Stimulated activated CD8-positive, alpha-beta memory T cell treated with anti-CD3 and anti-CD28 coated beads, Interleukin-4, amount 100 ng/mL, for 48 hours (primary cell): ENCODE data around the gene RIN3.
A peak's percentile ranks its signal among the peaks of the same experiment; 100 is the strongest.

Experiments used
- DNase-seq: peaks from one replicate; pipeline ENCODE4 v3.0.0-alpha.2; 2020

Gene RIN3

GRCh38 chr14:92728759-92729364, 215.3 kb downstream of the RIN3 start:
- peak; percentile 71 for DNase-seq

GRCh38 chr14:92729634-92730358, 216.2 kb downstream of the RIN3 start:
- DNase-seq = peak; percentile 50

DNA sequence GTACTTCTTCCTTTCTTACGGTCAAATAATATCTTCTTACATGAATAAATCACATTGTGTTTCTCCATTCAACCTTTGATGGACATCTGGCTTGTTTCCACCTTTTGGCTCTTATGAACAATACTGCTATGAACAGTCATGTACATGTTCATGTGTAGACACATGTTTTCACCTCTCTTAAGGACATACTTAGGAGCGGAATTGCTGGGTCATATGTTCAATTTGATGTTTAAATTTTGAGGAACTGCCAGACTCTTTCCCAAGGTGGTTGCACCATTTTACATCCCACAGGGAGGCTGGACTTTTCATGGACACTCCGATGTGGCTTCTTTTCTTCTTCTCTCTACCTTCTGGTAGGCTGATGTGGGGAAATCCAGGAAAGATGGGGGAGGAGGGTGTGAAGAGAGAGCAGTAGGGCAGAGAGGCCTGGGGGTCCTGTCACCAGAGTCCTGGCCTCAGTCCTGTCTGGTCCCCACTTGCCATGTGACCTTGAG, 218.1 kb downstream of the RIN3 start:
- no peak for DNase-seq

- no peak for DNase-seq
Observed at GRCh38 chr14:92733007-92733406, 219.4 kb downstream of the RIN3 start.

GRCh38 chr14:92734618-92735017, 221.0 kb downstream of the RIN3 start:
- DNase-seq = no peak

GRCh38 chr14:92735344-92735743, 221.8 kb downstream of the RIN3 start:
- no peak for DNase-seq

DNA sequence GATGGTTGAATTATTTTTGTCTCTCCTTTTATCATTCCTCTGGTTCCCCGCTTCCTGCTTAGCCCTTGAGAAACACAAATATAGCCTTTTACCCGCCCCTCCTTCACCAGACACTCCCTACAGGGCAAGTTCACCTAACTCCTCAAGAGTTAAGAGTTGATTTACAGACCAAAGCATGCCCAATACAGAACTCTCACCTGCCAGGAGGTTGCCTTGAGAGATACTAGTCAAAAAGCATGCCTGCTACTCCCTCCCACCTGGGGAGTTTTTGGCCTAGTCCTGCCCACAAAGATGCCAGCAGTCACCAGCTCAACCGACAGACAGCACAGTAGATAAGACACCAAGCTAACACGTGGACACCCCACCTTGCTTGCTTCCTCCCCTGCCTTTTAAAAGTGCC, 223.6 kb downstream of the RIN3 start:
- DNase-seq = no peak

- DNase-seq = no peak
Observed at GRCh38 chr14:92737619-92738188, 224.1 kb downstream of the RIN3 start.
